Upper lobe of right lung (tissue), 1 donor: ENCODE measurements around the gene DNAJC4. TPM values are rescaled to one million over a fixed set of nuclear protein-coding genes. Genes with fewer than 3 reads are reported as not detected.

Experiments used
- ATAC-seq: fragments of 200-7000 bp; cut with Tn5 transposase; one replicate; pipeline ENCODE4 v1.9.1; 2020; ENCODE audit warnings: mild to moderate bottlenecking, moderate library complexity
- DNase-seq: peaks from one replicate; pipeline ENCODE4 v3.0.0-alpha.2; 2020
- H3K27ac ChIP-seq: fragments of 200-600 bp; one replicate; pipeline ENCODE4 v1.8.0; 2022
- H3K27me3 ChIP-seq: fragments of 200-600 bp; one replicate; pipeline ENCODE4 v1.8.0; 2022; ENCODE audit warnings: mild to moderate bottlenecking
- H3K36me3 ChIP-seq: fragments of 200-600 bp; one replicate; pipeline ENCODE4 v1.8.0; 2022
- H3K4me1 ChIP-seq: fragments of 200-600 bp; one replicate; pipeline ENCODE4 v1.8.0; 2022
- H3K4me3 ChIP-seq: fragments of 200-600 bp; one replicate; pipeline ENCODE4 v1.8.0; 2022; ENCODE audit warnings: mild to moderate bottlenecking
- H3K9me3 ChIP-seq: fragments of 200-600 bp; one replicate; pipeline ENCODE4 v1.8.0; 2022
- CTCF ChIP-seq: fragments of 200-600 bp; IDR thresholded peaks from one replicate; pipeline ENCODE4 v1.8.0; 2022; ENCODE audit warnings: antibody characterized with exemption
- intact Hi-C: fragments of 100-400 bp; cut with DNase I; formaldehyde crosslinking; loops from one replicate; pipeline ENCODE4 v1.11.0; 2022
- total RNA-seq: library from RNA; stranded (reverse); fragmentation: NEBNext Ultra II Directional; extraction: Animal tissue kit (Norgen Biotek cat#: 25700); gene quantifications from one replicate; pipeline ENCODE4 v1.2.1, GENCODE V29; 2021
- donor health status: DM: no; HTN: yes; CAD: no; lungs with severe emphysema.

The DNAJC4 gene
- total RNA-seq, 1 donor from 2014 or later = 36.4 TPM

- Histone ChIP-seq H3K4me1 (peaks cover 14% of the 10 kb centered on the region), H3K4me3 (no peak overlapping the region), H3K27ac (no peak overlapping the region), H3K27me3 (no peaks in the 10 kb centered on the region), H3K36me3 (peaks cover 52% of the 10 kb centered on the region), H3K9me3 (no peaks in the 10 kb centered on the region)
- ATAC-seq = no peak
- intact Hi-C loops = no loop called here
- TF ChIP-seq CTCF = no peak
- no peak for DNase-seq
Measured at GRCh38 chr11:64256300-64256699, 26.0 kb downstream of the DNAJC4 start.

- Histone ChIP-seq H3K9me3 (no peaks in the 10 kb centered on the region), H3K36me3 (peaks cover 71% of the 10 kb centered on the region), H3K4me3 (no peak overlapping the region), H3K27me3 (no peaks in the 10 kb centered on the region), H3K27ac (no peak overlapping the region), H3K4me1 (peaks cover 6% of the 10 kb centered on the region)
- no peak for TF ChIP-seq CTCF
- no peak for DNase-seq
- intact Hi-C loops = no loop called here
- ATAC-seq = no peak
Measured at GRCh38 chr11:64258356-64258755, 28.0 kb downstream of the DNAJC4 start.

GRCh38 chr11:64258946-64259532 lies 28.7 kb downstream of the DNAJC4 start:
- H3K4me3 ChIP-seq = no peak overlapping the region
- DNase-seq (no peak), ATAC-seq (no peak)
- H3K9me3 ChIP-seq = no peaks in the 10 kb centered on the region
- no peak for TF ChIP-seq CTCF
- no peaks in the 10 kb centered on the region for H3K27me3 ChIP-seq
- intact Hi-C loops = no loop called here
- H3K27ac ChIP-seq = no peak overlapping the region
- peaks cover 78% of the 10 kb centered on the region for H3K36me3 ChIP-seq
- no peaks in the 10 kb centered on the region for H3K4me1 ChIP-seq

GRCh38 chr11:64259533-64260067 lies 29.3 kb downstream of the DNAJC4 start:
- no peak overlapping the region for H3K27ac ChIP-seq
- DNase-seq (no peak), ATAC-seq (no peak)
- H3K27me3 ChIP-seq = no peaks in the 10 kb centered on the region
- TF ChIP-seq CTCF = no peak
- H3K9me3 ChIP-seq = no peaks in the 10 kb centered on the region
- H3K36me3 ChIP-seq = peaks cover 75% of the 10 kb centered on the region
- H3K4me1 ChIP-seq = no peaks in the 10 kb centered on the region
- H3K4me3 ChIP-seq = no peak overlapping the region
- intact Hi-C loops = no loop called here

GRCh38 chr11:64260147-64260708 lies 29.9 kb downstream of the DNAJC4 start:
- H3K4me3 ChIP-seq = no peak overlapping the region
- no peak overlapping the region for H3K27ac ChIP-seq
- H3K4me1 ChIP-seq = no peaks in the 10 kb centered on the region
- no peaks in the 10 kb centered on the region for H3K9me3 ChIP-seq
- intact Hi-C loops = no loop called here
- DNase-seq (no peak), ATAC-seq (no peak)
- H3K27me3 ChIP-seq = no peaks in the 10 kb centered on the region
- peaks cover 74% of the 10 kb centered on the region for H3K36me3 ChIP-seq
- TF ChIP-seq CTCF = no peak
